ENCODE results near the gene OLIG1.

GRCh38 chr21:33037501-33037900 lies 32.4 kb upstream of the OLIG1 start:
- no peak for TF ChIP-seq REL (CRISPR knock-in tag; conservative IDR thresholded peaks at IDR 0.05)
- TF ChIP-seq EP300 (IDR thresholded peaks at IDR 0.05; ENCODE audit: low read depth in 2 of 2, low read length in 2 of 2), result no peak
- no peak for TF ChIP-seq EP300 (CRISPR knock-in tag; IDR thresholded peaks at IDR 0.05; ENCODE audit: borderline replicate concordance)
- no peak for TF ChIP-seq STAT6 (CRISPR knock-in tag; IDR thresholded peaks at IDR 0.05; ENCODE audit: borderline replicate concordance)
- no peak for TF ChIP-seq ZNF737 (CRISPR knock-in tag; IDR thresholded peaks at IDR 0.05; ENCODE audit: borderline replicate concordance)
- no peak for TF ChIP-seq PHF8 (CRISPR knock-in tag; IDR thresholded peaks at IDR 0.05)

Data from HepG2 (cell line).